Aorta (tissue), 5 donors: ENCODE data around the gene ACOX2. TPM values are rescaled to one million over a fixed set of nuclear protein-coding genes. Genes with fewer than 3 reads are reported as not detected.

Source experiments
- ATAC-seq: fragments of 200-7000 bp; cut with Tn5 transposase; one replicate; pipeline ENCODE4 v1.9.1; 2022; ENCODE audit warnings: moderate library complexity; ENCODE audit not compliant: low FRiP score
- DNase-seq, 2 donors: peaks; one replicate each; pipeline ENCODE4 v3.0.0-alpha.2; 2020
- H3K27ac ChIP-seq, 2 donors: one replicate each; pipeline ENCODE4 v1.5.1; 2013; ENCODE audit warnings: low read length in 2 of 2, mild to moderate bottlenecking in 2 of 2, moderate library complexity in 2 of 2, control low read depth in 1 of 2, inconsistent platforms in 1 of 2, low read depth in 1 of 2
- H3K27me3 ChIP-seq, 2 donors: one replicate each; pipeline ENCODE4 v1.6.1; 2013; ENCODE audit warnings: control low read depth in 1 of 2, low read length in 1 of 2, mild to moderate bottlenecking in 1 of 2, moderate library complexity in 1 of 2; ENCODE audit not compliant: insufficient read depth in 2 of 2, control insufficient read depth in 1 of 2
- H3K36me3 ChIP-seq, 2 donors: one replicate each; pipeline ENCODE4 v1.6.1; 2013; ENCODE audit warnings: control low read depth in 1 of 2, low read length in 1 of 2, mild to moderate bottlenecking in 1 of 2; ENCODE audit not compliant: insufficient read depth in 2 of 2, control insufficient read depth in 1 of 2
- H3K4me1 ChIP-seq, 2 donors: one replicate each; pipeline ENCODE4 v1.6.1; 2013; ENCODE audit warnings: low read length in 2 of 2, control low read depth in 1 of 2, mild to moderate bottlenecking in 1 of 2, moderate library complexity in 1 of 2; ENCODE audit not compliant: insufficient read depth in 2 of 2, control insufficient read depth in 1 of 2
- H3K4me3 ChIP-seq, 2 donors: one replicate each; pipeline ENCODE4 v1.5.1; 2013; ENCODE audit warnings: low read length in 2 of 2, control low read depth in 1 of 2, mild to moderate bottlenecking in 1 of 2
- H3K9me3 ChIP-seq: one replicate; pipeline ENCODE4 v1.6.1; 2013; ENCODE audit warnings: mild to moderate bottlenecking, low read length; ENCODE audit not compliant: control insufficient read depth
- WGBS, 2 donors: extraction: QIAGEN DNeasy Blood & Tissue Kit; methylation state at CpG; one replicate each; pipeline ENCODE4 v1.1.7; 2013; 5-methylcytosine and 5-hydroxymethylcytosine counted together
- intact Hi-C, 2 donors: fragments of 100-400 bp; cut with DNase I; formaldehyde crosslinking; loops; one replicate each; pipeline versions ENCODE4 v1.14.2 to v1.15.0; 2022
- polyA plus RNA-seq, 2 donors: library from polyadenylated mRNA; stranded (reverse); fragments of 200-250 nt; gene quantifications; one replicate each; pipeline ENCODE4 v1.2.3, GENCODE V29; 2013
- total RNA-seq, 2 donors: library from RNA; stranded (reverse); fragmentation: NEBNext Ultra II Directional; extraction: Animal tissue kit (Norgen Biotek cat#: 25700); gene quantifications; one replicate each; pipeline ENCODE4 v1.2.1, GENCODE V29; 2021
- donor health status: healthy with polysubstance abuse.
- donor health status: Bipolar disorder and iron deficiency.
- donor health status: DM: no; HTN: no; CAD: no.
- donor health status: DM: no; HTN: no; CAD: no.
- donor health status: DM: yes; HTN: yes; CAD: no.

ACOX2 gene
- total and polyA plus RNA-seq, 4 donors: 10.6 to 68.7 (median 22.2) TPM

DNA sequence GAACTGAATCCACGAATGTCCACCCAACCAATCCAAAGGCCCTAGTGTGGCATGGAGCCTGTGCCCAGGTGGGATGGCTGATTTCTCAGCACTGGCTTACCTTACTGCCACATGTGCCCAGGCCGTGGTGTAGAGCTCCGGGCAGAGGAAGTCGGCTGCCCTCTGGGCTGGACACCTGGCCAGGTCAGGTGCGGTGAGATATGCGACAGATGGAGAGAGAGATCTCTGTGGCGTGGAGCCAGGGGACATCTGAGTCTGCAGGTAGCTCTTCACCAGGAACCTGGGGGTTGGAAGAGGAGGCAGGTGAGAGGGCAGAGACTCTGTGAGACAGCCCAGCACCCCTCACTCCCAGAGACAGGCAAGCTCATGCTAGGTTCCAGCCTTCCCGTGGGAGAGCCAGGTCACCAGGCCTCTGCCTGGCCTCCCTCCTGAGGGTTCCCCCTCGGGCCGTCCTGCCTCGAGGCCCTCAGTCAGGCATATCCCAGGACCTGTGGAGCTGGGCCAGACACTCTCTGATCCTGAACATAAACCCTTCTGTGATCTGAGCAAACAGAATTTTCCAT lies 12.6 kb downstream of the ACOX2 start:
- ATAC-seq (no peak), DNase-seq (no peak)
- Histone ChIP-seq H3K27me3 (no peaks in the 10 kb centered on the region), H3K27ac (no peak overlapping the region), H3K4me3 (no peak overlapping the region), H3K9me3 (no peaks in the 10 kb centered on the region), H3K4me1 (no peaks in the 10 kb centered on the region), H3K36me3 (peaks cover 0 to 9% of the 10 kb centered on the region in 2 donors)
- intact Hi-C loops: no loop called here
- 90 to 91% methylated on average over 11 of the region's 11 CpGs for WGBS, 2 donors

DNA sequence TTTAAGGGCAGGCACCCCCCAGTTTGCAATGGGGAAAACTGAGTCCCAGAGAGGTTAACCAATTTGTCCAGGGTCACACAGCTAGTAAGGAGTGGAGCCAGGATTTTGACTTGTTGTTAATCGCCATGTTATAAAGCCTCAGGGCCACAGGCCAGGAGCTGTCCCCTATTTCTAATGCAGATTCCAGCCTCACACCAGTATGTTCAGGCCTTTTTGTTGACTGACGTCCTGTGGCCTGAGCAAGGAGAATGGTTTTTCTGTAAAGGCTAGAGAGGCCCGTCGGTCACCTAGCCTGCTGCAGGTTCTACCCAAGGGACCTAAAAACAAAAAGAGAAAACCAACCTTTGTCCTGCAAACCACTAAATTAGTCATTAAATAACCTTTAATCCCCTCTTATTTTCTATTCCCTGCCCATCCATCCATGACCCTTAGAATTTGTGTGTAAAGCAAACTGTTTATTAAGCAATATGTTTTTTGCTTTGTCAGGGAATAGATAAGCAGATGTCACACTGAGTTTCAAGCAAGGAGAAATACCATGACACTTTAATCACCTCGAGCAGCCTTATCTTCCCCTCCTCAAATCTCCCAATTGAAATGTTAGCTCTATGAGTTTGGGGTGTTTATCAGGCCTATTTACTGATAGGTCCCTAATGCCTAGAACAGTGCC lies 14.1 kb downstream of the ACOX2 start:
- WGBS, 2 donors: 84 to 86% methylated on average over 5 of the region's 5 CpGs
- intact Hi-C loops: no loop called here
- Histone ChIP-seq H3K27ac (no peak overlapping the region), H3K27me3 (no peaks in the 10 kb centered on the region), H3K9me3 (no peaks in the 10 kb centered on the region), H3K4me1 (no peaks in the 10 kb centered on the region), H3K4me3 (no peak overlapping the region), H3K36me3 (peaks cover 0 to 10% of the 10 kb centered on the region in 2 donors)
- ATAC-seq (no peak), DNase-seq (no peak)

DNA sequence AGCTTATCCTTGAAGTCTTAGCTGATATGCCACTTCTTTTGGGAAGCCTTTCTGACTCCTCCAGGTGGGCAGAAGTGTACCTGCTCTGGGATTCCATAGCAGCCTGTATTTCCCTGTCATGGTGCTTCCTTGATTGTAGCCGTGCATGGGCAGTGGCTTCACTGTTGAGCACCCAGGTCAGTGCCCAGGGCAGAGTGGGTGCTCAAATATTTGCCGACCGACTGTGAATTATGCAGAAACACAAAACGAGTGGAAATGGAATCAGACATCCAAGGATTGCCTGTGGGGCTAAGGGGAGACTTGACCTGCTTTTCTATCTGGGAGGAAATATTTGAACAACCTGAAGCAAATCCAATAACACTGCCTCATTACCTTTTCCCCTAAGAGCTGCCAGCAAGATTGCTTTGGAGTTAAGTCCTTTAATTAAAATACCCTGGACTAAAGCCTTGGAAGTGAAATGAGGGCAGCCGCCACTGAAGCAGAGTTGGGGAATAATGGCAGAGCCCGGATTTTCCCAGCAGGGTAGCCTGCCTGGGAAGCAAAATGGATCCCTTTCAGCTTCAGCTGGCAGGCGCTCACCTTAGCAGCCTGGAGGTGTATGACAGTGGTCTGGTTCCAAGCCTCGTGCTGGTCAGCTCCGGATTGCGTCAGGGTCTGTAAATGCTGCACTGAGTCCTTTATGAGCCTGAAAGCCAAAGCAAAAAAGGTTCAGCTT lies 14.9 kb downstream of the ACOX2 start:
- no peak for DNase-seq
- peaks cover 0 to 12% of the 10 kb centered on the region in 2 donors for H3K36me3 ChIP-seq
- no peaks in the 10 kb centered on the region for H3K9me3 ChIP-seq
- ATAC-seq: no peak
- intact Hi-C loops: no loop called here
- no peak overlapping the region for H3K4me3 ChIP-seq
- no peaks in the 10 kb centered on the region for H3K27me3 ChIP-seq
- whole genome bisulfite sequencing, 2 donors: 73 to 75% methylated on average over 10 of the region's 10 CpGs
- no peaks in the 10 kb centered on the region for H3K4me1 ChIP-seq
- no peak overlapping the region for H3K27ac ChIP-seq

DNA sequence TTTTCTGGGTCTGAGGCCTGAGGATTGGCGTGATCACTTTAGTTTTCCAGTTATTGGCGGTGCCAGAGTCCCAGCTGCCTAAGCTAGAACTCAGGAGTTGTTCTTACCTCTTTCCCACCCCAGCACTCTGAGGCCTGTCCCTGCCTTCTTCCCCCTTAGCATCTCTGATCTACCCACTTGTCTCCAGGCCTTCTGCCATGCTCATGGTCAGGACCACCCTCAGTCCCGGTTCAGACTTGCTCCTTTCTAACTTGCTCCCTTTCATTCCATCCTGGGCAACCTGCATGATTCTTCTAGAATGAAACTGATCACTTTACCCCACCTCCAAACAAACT lies 15.7 kb downstream of the ACOX2 start:
- intact Hi-C loops: no loop called here
- DNase-seq (no peak), ATAC-seq (no peak)
- H3K36me3 ChIP-seq: peaks cover 0 to 13% of the 10 kb centered on the region in 2 donors
- H3K27me3 ChIP-seq: no peaks in the 10 kb centered on the region
- H3K27ac ChIP-seq: no peak overlapping the region
- H3K4me3 ChIP-seq: no peak overlapping the region
- no peaks in the 10 kb centered on the region for H3K4me1 ChIP-seq
- WGBS, 2 donors: 87 to 98% methylated on average over 3 of the region's 3 CpGs
- H3K9me3 ChIP-seq: no peaks in the 10 kb centered on the region

DNA sequence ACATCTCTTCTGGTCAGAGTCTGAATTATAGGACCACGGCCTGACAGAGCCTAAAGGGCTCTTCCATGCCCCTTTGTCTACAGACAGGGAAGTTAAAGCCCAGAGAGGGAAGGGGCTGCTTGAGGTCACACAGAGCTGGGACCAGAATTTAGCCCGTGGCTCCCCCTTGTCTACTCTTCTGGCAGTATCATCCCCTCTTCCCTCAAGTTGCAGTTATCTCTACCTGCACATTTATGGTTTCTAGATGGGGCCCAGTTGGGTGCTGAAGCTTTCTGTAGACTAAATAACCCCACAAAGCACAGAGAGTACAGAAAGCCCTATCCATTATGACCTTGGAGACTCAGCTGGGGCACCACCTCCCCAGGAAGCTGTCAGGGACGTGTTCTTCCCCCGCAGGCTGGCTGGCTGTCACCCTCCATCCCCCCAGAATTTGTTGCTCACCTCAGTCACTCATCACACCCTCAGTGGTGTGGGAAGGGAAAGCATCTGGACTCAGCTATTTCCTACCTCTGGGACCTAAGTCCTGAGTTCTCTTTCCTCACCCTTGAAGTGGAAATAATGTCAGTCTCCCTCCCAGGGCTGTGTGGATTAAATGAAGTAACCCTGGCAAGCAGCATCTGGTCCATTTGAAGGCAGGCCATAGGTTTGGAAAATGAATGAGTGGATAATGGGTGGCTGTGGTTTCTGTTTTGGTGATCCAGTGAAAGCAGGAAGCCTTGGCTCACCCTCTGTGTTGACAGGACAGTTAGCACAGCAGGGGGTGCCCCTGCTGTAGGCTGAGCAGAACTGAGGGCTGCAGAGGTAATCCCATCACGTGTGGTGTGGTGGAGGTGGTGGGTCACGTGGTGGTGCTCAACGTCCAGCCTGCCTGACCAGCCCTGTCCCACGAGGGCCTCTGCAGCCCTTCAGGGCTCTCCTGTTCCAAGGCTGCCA lies 16.3 kb downstream of the ACOX2 start:
- 50 to 53% methylated on average over 7 to 8 of the region's 8 CpGs for WGBS, 2 donors
- Histone ChIP-seq H3K27ac (no peak overlapping the region), H3K9me3 (no peaks in the 10 kb centered on the region), H3K36me3 (peaks cover 0 to 13% of the 10 kb centered on the region in 2 donors), H3K27me3 (no peaks in the 10 kb centered on the region), H3K4me3 (no peak overlapping the region), H3K4me1 (no peaks in the 10 kb centered on the region)
- intact Hi-C loops: no loop called here
- no peak for ATAC-seq
- DNase-seq: no peak

DNA sequence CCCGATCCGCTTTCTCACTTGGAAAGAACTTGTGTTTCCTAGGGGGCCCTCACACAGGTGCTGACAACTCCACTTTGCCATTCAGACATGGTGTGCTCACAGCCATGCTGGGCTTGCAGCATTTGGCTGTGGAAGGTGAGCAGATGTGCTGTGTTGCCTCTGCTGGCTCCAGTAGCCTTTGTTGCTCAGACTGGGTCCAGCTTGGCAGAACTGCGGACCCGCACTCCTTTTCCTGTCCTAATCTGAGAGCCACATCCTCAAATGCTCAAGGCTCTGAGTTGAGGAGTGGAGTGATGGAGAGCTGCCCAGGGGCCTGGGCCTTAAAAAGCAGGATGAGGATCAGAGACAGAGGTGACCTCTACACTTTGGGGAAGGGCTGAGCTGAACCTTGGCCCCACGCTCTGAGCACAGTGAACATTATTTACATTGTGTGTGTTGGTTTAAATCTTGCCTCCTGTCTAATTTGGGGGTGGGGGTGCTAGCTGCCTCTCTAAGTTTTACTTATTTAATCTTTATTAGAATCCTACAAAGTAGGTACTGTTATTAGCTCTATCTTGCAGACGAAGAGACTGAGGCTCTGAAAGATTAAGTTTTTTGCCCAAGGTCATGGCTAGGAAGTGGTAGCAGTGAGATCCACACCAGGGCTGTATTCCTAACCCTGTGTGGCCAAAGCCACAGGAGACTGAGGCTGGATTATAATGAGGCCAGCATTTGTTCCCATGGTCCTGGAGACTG lies 17.2 kb downstream of the ACOX2 start:
- DNase-seq: no peak
- no peak overlapping the region for H3K4me3 ChIP-seq
- 84 to 86% methylated on average over 6 of the region's 6 CpGs for WGBS, 2 donors
- H3K36me3 ChIP-seq: peaks cover 0 to 13% of the 10 kb centered on the region in 2 donors
- intact Hi-C loops: no loop called here
- no peaks in the 10 kb centered on the region for H3K9me3 ChIP-seq
- no peaks in the 10 kb centered on the region for H3K4me1 ChIP-seq
- no peak overlapping the region for H3K27ac ChIP-seq
- no peak for ATAC-seq
- no peaks in the 10 kb centered on the region for H3K27me3 ChIP-seq

DNA sequence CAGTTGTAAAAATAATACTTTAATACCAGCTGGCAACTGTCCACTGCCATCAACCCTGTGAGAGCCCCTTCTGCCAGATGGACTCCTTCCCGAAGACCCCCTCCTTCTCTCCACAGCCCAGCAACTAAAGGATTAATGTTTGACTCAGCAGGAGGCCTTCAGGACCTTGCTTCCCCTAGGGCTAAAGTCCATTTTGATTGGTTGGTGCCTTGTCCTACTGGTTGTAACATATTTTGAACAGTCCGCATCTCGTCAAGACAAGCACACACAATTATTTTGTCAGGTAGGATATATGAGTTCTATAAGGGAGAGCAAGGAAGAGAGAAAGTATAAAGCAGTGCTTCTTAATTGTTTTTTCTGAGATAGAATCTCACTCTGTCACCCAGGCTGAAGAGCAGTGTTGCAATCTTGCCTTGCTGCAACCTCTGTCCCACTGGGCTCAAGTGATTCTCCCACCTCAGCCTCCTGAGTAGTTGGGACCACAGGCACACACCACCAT lies 18.6 kb downstream of the ACOX2 start:
- ATAC-seq (no peak), DNase-seq (no peak)
- no peak overlapping the region for H3K27ac ChIP-seq
- intact Hi-C loops: no loop called here
- no peaks in the 10 kb centered on the region for H3K9me3 ChIP-seq
- peaks cover 7 to 12% of the 10 kb centered on the region in 2 donors for H3K36me3 ChIP-seq
- 55 to 60% methylated on average over 3 of the region's 3 CpGs for WGBS, 2 donors
- no peaks in the 10 kb centered on the region for H3K4me1 ChIP-seq
- H3K4me3 ChIP-seq: no peak overlapping the region
- H3K27me3 ChIP-seq: no peaks in the 10 kb centered on the region

DNA sequence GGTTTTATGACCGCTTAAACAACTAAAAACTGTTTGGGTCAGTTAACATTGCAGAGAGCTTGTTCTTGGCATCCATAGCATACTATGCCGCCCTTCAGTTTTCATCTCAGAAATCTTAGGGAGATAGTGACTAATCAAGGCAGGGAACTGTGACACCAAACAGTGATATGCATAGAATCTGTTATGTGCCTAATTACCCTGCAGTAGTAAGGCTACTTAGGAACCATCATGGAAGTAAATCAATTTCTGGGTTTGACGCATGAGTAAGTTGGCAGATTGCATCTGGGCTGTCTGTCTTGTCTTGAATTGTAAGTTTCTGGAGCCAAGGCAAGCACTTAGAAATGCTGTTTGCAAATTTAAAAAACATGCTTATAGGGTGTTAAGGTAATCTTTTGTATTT lies 22.6 kb downstream of the ACOX2 start:
- no peak for DNase-seq
- Histone ChIP-seq H3K27me3 (no peaks in the 10 kb centered on the region), H3K36me3 (peaks cover 10 to 18% of the 10 kb centered on the region in 2 donors), H3K4me3 (no peak overlapping the region), H3K4me1 (no peaks in the 10 kb centered on the region), H3K9me3 (no peaks in the 10 kb centered on the region), H3K27ac (no peak overlapping the region)
- WGBS, 2 donors: 88 to 89% methylated on average over 3 of the region's 3 CpGs
- intact Hi-C loops: no loop called here
- no peak for ATAC-seq
